Neural crest cell (in vitro differentiated cells): ENCODE measurements around the gene ATRIP. TPM values are rescaled to one million over a fixed set of nuclear protein-coding genes. Genes with fewer than 3 reads are reported as not detected.
"Not testable (repeated sequence)": the region's sequence is repeated elsewhere in the genome, so short reads cannot be mapped to it uniquely, and the experiment has no call there.

Experiments
- DNase-seq: peaks from one replicate; pipeline ENCODE4 v3.0.0; 2021; ENCODE audit warnings: low read depth, mixed read lengths, low spot score
- H3K27ac Mint-ChIP-seq: one replicate; pipeline ENCODE4 v1.8.0; 2021; ENCODE audit warnings: mild to moderate bottlenecking, mixed read lengths; ENCODE audit not compliant: unreplicated experiment
- H3K27me3 Mint-ChIP-seq: 2 replicates; pipeline ENCODE4 v1.8.0; 2021; ENCODE audit warnings: low read depth, mild to moderate bottlenecking, mixed read lengths
- H3K36me3 Mint-ChIP-seq: 2 replicates; pipeline ENCODE4 v1.8.0; 2021; ENCODE audit warnings: low read depth, mild to moderate bottlenecking, mixed read lengths
- H3K4me1 Mint-ChIP-seq: 2 replicates; pipeline ENCODE4 v1.8.0; 2021; ENCODE audit warnings: mixed read lengths
- H3K4me3 Mint-ChIP-seq: one replicate; pipeline ENCODE4 v1.8.0; 2021; ENCODE audit warnings: mild to moderate bottlenecking, mixed read lengths
- H3K9me3 Mint-ChIP-seq: 2 replicates; pipeline ENCODE4 v1.8.0; 2021; ENCODE audit warnings: mixed read lengths
- total RNA-seq: library from RNA; stranded (reverse); gene quantifications from 2 replicates; pipeline ENCODE4 v1.2.1, GENCODE V29; 2021
- TF ChIP-seq, protein P1 (sequence below): fragments of 200-600 bp; sonication (generic); conservative IDR thresholded peaks from 2 replicates; pipeline ENCODE4 v1.5.0; 2021; ENCODE audit warnings: antibody characterized with exemption, mild to moderate bottlenecking

ATRIP gene
- total RNA-seq, 1 donor from 2014 or later: 22.1 TPM

DNA sequence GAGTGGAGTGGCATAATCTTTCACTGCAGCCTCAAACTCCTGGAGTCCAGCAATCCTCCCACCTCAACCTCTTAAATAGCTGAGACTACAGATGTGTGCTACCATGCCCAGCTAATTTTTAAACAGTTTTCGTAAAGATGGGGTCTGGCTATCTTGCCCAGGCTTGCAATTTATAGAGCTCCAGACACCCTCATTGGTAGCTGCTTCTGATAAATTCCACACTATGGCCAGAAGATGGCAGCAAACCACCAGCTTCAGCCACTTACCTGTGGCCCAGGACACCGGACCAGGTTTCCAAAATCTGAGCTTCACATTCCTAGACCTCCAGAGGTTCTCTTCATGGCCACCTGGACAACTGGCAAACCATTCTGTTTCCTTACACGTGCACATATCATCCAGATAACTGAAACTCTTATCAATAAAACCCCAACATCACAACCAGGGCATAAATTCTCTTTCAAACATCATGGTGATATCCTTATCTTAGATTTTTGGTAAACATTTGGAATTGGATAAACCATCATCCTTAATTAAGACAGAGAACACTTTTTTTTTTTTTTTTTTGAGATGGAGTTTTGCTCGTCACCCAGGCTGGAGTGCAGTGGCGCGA is 45.6 kb upstream of the ATRIP start:
- peak overlapping the region; percentile 75 for H3K27ac Mint-ChIP-seq
- TF ChIP-seq, protein P1, sequence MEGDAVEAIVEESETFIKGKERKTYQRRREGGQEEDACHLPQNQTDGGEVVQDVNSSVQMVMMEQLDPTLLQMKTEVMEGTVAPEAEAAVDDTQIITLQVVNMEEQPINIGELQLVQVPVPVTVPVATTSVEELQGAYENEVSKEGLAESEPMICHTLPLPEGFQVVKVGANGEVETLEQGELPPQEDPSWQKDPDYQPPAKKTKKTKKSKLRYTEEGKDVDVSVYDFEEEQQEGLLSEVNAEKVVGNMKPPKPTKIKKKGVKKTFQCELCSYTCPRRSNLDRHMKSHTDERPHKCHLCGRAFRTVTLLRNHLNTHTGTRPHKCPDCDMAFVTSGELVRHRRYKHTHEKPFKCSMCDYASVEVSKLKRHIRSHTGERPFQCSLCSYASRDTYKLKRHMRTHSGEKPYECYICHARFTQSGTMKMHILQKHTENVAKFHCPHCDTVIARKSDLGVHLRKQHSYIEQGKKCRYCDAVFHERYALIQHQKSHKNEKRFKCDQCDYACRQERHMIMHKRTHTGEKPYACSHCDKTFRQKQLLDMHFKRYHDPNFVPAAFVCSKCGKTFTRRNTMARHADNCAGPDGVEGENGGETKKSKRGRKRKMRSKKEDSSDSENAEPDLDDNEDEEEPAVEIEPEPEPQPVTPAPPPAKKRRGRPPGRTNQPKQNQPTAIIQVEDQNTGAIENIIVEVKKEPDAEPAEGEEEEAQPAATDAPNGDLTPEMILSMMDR: peak; percentile 85
- no peak for DNase-seq

DNA sequence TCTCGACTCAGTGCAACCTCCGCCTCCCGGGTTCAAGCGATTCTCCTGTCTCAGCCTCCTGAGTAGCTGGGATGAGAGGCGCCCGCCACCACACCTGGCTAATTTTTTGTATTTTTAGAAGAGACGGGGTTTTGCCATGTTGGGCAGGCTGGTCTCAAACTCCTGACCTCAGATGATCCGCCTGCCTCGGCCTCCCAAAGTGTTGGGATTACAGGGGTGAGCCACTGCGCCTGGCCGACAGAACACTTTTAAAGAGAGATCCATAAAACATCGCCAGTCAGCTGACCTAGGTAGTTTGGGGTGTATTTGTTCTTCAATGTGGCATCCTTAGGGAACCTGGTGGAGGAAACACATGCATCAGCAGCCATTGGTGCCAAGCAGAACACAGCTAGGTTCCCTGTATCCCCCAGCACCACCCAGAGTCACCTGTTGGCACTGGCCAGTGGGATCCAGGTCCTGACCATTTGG is 45.1 kb upstream of the ATRIP start:
- H3K4me3 Mint-ChIP-seq, H3K9me3 Mint-ChIP-seq, H3K27ac Mint-ChIP-seq, DNase-seq, H3K36me3 Mint-ChIP-seq, H3K4me1 Mint-ChIP-seq, H3K27me3 Mint-ChIP-seq: not testable (repeated sequence)

More for the DNA sequence above, 45.6 kb upstream of the ATRIP start:
- no peaks in the 10 kb centered on the region for H3K9me3 Mint-ChIP-seq
- H3K27me3 Mint-ChIP-seq: peaks cover under 1% of the 10 kb centered on the region
- H3K4me3 Mint-ChIP-seq: peak overlapping the region; percentile 78
- no peaks in the 10 kb centered on the region for H3K4me1 Mint-ChIP-seq
- peaks cover 8% of the 10 kb centered on the region for H3K36me3 Mint-ChIP-seq

DNA sequence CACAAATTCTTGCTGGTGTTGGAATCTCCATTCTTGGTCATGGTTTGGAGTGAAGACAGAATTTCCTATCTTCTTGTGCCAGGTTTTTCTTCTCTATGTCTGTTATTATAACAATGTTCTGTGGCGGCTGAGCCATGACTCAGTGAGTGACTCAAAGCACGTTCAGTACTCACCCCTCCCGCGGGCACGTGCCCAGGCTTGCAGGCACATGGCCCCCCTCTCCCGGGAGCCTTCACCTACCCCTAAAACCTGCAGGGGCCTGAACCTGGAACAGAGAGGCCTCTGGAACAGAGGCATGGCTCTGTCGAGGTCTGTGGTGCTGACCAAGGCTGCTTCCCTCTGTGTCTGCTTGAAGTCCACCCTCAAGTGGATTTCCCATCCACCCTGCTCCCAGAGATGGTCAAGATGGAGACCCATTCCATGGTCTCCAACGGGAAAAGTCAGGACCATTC is 44.2 kb upstream of the ATRIP start:
- Mint-ChIP-seq H3K27me3 (no peaks in the 10 kb centered on the region), H3K4me1 (no peaks in the 10 kb centered on the region), H3K27ac (no peak overlapping the region), H3K9me3 (no peaks in the 10 kb centered on the region), H3K4me3 (no peak overlapping the region), H3K36me3 (peaks cover 10% of the 10 kb centered on the region)
- DNase-seq: no peak
- TF ChIP-seq, protein P1: no peak

DNA sequence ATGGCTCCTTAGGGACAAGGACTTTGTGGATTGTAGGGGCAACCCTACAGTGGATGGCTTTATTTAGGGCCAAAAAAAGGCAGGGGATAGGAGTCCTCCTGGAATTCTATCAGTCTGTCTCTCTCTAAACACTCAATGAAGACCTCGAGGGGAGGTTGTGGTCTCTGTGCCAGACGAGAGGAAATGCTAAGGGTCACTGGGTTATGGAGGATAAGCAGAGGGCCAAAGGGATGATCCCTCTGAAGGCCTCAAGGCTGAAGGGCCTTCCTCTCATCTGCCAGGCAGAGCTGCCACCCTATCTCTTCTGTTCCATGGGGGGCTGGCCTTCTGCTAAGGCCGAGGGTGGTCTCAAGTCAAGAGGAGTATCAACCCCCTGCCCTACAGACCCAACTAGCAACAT is 43.6 kb upstream of the ATRIP start:
- TF ChIP-seq, protein P1: no peak
- no peak for DNase-seq
- Mint-ChIP-seq H3K4me3 (no peak overlapping the region), H3K9me3 (no peaks in the 10 kb centered on the region), H3K27me3 (no peaks in the 10 kb centered on the region), H3K4me1 (no peaks in the 10 kb centered on the region), H3K36me3 (peaks cover 10% of the 10 kb centered on the region), H3K27ac (no peak overlapping the region)

DNA sequence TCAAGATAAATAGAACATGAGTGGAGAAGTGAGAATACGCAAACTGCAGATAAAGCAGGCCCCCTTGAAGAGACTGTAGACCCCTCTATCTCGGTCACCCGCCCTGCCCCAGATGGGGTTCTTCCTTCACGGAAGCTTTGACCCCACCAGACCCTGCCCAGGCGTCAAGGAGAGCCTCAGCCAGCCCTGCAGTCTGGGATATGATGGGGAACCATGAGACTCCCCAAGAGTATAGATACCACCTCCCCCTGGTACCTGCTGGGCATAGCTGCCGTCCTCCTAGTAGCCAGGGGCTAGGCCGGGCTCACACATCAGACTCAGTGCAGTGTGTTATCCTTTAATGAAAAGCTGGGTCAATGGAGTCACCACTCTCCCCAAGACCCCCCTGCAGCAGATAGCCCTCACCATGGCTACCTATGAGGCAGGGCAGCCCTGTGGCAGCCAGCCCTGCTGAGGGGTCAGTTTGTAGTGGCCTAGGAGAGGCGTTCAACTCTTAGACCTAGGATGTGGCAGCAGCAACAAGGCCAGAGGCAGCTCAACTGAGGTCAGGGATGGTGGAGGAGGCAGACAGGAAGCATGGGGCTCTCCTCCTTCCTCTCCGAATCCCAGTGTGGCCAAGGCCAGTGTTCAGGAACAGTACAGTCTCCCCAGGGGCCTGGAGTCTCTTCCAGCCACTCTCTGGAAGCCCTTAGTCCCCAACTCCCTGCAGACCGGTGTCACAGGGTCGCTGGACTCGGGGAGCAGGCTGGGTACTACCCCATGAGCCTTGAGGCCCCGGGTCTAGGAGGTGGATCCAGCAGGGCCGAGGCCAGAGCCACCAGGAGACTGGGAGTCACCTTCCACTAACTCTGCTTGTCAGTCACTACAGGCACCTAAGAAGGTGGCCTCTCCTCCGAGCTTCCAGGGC is 42.8 kb upstream of the ATRIP start:
- Mint-ChIP-seq H3K27me3 (no peaks in the 10 kb centered on the region), H3K27ac (no peak overlapping the region), H3K36me3 (peaks cover 10% of the 10 kb centered on the region), H3K4me3 (no peak overlapping the region), H3K4me1 (no peaks in the 10 kb centered on the region), H3K9me3 (no peaks in the 10 kb centered on the region)
- TF ChIP-seq, protein P1: no peak
- DNase-seq: no peak
